ENCODE measurements around the gene UBL7. TPM values are rescaled to one million over a fixed set of nuclear protein-coding genes. Genes with fewer than 3 reads are reported as not detected.

Gene UBL7
- total RNA-seq, 1 donor from 2014 or later: 79.9 TPM

DNA sequence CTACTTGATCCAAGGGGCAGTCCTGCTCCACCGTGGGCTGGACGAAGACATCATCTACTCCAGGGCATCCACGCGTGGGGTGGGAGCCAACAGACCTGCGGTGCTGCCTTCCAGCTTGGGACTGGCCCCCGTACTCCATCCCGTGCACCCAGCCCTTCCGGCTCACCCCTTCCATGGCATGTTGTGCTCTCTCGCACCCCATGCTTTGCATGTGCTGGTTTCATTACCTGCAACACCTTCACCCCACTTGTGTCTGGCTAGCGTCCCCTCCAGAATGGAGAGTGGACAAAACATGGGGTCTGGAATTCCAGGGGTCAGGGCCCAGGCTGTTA lies 57.4 kb downstream of the UBL7 start:
- peaks cover 16% of the 10 kb centered on the region for H3K4me1 Mint-ChIP-seq (ENCODE audit: unreplicated experiment)
- H3K9me3 Mint-ChIP-seq (ENCODE audit: unreplicated experiment): no peaks in the 10 kb centered on the region
- TF ChIP-seq CTCF (IDR thresholded peaks at IDR 0.05; ENCODE audit: unreplicated experiment): no peak
- no peak for DNase-seq (ENCODE audit: low spot score)
- no peak overlapping the region for H3K4me3 Mint-ChIP-seq (ENCODE audit: unreplicated experiment)
- H3K27ac Mint-ChIP-seq (ENCODE audit: unreplicated experiment): no peak overlapping the region
- peaks cover 10% of the 10 kb centered on the region for H3K27me3 Mint-ChIP-seq (ENCODE audit: unreplicated experiment)
- H3K36me3 Mint-ChIP-seq (ENCODE audit: low read depth, unreplicated experiment): no peaks in the 10 kb centered on the region

DNA sequence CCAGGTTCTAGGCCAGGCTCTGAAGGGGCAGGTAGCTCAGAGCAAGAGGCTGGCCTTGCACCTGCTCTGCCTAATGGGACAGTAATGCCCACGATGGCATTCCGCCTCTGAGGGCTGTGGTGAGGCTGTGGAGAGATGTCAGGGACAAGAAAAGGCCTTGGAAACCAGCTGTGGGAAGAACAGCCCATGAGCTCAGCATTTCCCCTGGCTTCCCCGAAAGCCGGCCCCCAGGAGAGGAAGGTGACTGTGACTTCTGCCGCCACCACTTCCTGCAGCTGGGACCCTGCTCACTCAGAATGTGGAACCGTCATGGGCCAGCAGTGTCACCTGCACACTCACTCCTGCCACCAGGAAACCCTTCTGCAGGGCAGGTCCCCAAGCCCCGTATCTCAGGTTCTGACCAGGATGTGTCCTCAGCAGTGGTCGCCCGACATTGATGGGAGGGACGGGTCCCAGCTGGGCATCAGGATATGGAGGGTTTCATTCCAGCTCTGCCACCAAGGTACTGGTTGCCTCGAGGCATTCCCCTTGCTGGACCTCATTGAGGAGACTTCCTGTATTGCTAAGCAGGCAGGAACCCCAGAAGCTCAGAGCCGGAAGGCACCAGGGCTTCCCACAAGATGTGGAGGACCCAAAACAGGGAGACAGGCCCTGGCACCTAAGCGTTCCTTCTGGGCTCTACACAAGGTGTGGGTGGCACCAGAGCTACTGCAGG lies 57.9 kb downstream of the UBL7 start:
- Mint-ChIP-seq H3K9me3 (ENCODE audit: unreplicated experiment) (no peaks in the 10 kb centered on the region), H3K4me3 (ENCODE audit: unreplicated experiment) (no peak overlapping the region), H3K36me3 (ENCODE audit: low read depth, unreplicated experiment) (no peaks in the 10 kb centered on the region), H3K27ac (ENCODE audit: unreplicated experiment) (no peak overlapping the region), H3K4me1 (ENCODE audit: unreplicated experiment) (peaks cover 16% of the 10 kb centered on the region), H3K27me3 (ENCODE audit: unreplicated experiment) (peaks cover 12% of the 10 kb centered on the region)
- TF ChIP-seq CTCF (IDR thresholded peaks at IDR 0.05; ENCODE audit: unreplicated experiment): no peak
- no peak for DNase-seq (ENCODE audit: low spot score)

- H3K9me3 Mint-ChIP-seq (ENCODE audit: unreplicated experiment): no peaks in the 10 kb centered on the region
- H3K4me3 Mint-ChIP-seq (ENCODE audit: unreplicated experiment): no peak overlapping the region
- TF ChIP-seq CTCF (IDR thresholded peaks at IDR 0.05; ENCODE audit: unreplicated experiment): no peak
- no peak overlapping the region for H3K27ac Mint-ChIP-seq (ENCODE audit: unreplicated experiment)
- no peak for DNase-seq (ENCODE audit: low spot score)
- H3K4me1 Mint-ChIP-seq (ENCODE audit: unreplicated experiment): peaks cover 16% of the 10 kb centered on the region
- H3K27me3 Mint-ChIP-seq (ENCODE audit: unreplicated experiment): peaks cover 12% of the 10 kb centered on the region
- no peaks in the 10 kb centered on the region for H3K36me3 Mint-ChIP-seq (ENCODE audit: low read depth, unreplicated experiment)
These were observed 58.6 kb downstream of the UBL7 start for GRCh38 chr15:74402337-74402841.

DNA sequence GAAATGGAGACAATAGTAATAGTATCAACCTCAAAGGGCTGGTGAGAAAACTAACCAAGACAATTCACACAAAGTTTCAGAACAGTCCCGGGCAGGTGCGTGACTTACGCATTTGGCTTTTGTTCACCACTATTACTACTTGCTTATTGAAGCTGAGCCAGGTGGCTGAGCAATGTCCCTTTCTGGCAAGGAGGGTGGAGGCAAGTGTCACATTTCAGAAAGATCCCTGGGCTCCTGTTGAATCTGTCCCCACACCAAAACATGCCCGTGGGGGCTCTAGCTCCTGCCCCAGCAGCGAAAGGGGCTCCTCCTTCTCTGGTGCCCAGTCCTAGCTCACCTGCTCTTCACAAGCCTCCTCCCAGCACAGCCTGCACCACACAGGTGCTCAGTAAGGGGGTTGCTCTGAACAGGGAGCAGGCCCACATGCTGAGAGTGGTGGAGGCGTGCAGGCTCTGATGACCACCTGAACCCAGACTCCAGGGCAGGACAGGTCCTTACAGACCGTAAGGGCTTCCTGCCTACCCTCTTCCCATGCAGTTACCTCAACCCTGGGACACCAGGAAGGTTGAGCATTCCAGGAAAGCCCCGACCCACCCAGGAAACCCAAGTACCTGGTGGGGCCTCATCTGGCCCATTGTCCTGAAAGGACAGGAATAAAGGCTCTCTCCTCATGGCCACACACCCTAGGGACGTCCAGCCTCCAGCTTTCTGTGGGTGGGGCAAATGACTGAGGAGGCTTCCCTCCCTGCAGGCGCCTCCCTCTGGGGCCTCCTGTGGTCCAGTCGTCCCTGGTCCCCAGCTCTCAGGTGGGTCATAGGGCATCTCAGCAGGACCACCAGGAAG lies 59.8 kb downstream of the UBL7 start:
- peaks cover 16% of the 10 kb centered on the region for H3K4me1 Mint-ChIP-seq (ENCODE audit: unreplicated experiment)
- TF ChIP-seq CTCF (IDR thresholded peaks at IDR 0.05; ENCODE audit: unreplicated experiment): no peak
- DNase-seq (ENCODE audit: low spot score): no peak
- H3K4me3 Mint-ChIP-seq (ENCODE audit: unreplicated experiment): no peak overlapping the region
- H3K36me3 Mint-ChIP-seq (ENCODE audit: low read depth, unreplicated experiment): no peaks in the 10 kb centered on the region
- no peak overlapping the region for H3K27ac Mint-ChIP-seq (ENCODE audit: unreplicated experiment)
- H3K27me3 Mint-ChIP-seq (ENCODE audit: unreplicated experiment): peaks cover 12% of the 10 kb centered on the region
- no peaks in the 10 kb centered on the region for H3K9me3 Mint-ChIP-seq (ENCODE audit: unreplicated experiment)

Data from endothelial cell (in vitro differentiated cells).